Lung (tissue), 12 donors: ENCODE data around the gene ASPSCR1. TPM values are rescaled to one million over a fixed set of nuclear protein-coding genes. Genes with fewer than 3 reads are reported as not detected.

Experiments
- ATAC-seq: fragments of 200-7000 bp; cut with Tn5 transposase; one replicate; pipeline ENCODE4 v1.9.1; 2020; ENCODE audit warnings: moderate number of reproducible peaks; ENCODE audit not compliant: insufficient read depth, low FRiP score
- DNase-seq, 3 donors: peaks; one replicate each; pipeline ENCODE4 v3.0.0-alpha.2; 2013 to 2017
- H3K27ac ChIP-seq, 2 donors: one replicate each; pipeline ENCODE4 v1.5.1; 2013; ENCODE audit warnings: mild to moderate bottlenecking in 2 of 2, moderate library complexity in 2 of 2, control low read depth in 1 of 2, inconsistent platforms in 1 of 2, low read depth in 1 of 2, low read length in 1 of 2
- H3K27me3 ChIP-seq, 3 donors: one replicate each; pipeline ENCODE4 v1.5.1; 2013; ENCODE audit warnings: low read length in 2 of 3; ENCODE audit not compliant: control insufficient read depth in 3 of 3, insufficient read depth in 3 of 3
- H3K36me3 ChIP-seq, 4 donors: one replicate each; pipeline ENCODE4 v1.5.1; 2013; ENCODE audit warnings: low read length in 4 of 4, mild to moderate bottlenecking in 1 of 4, moderate library complexity in 1 of 4; ENCODE audit not compliant: control insufficient read depth in 4 of 4, insufficient read depth in 4 of 4
- H3K4me1 ChIP-seq, 5 donors: one replicate each; pipeline ENCODE4 v1.5.1; 2013; ENCODE audit warnings: low read length in 5 of 5, mild to moderate bottlenecking in 2 of 5, moderate library complexity in 1 of 5; ENCODE audit not compliant: control insufficient read depth in 5 of 5, insufficient read depth in 5 of 5
- H3K4me3 ChIP-seq: one replicate; pipeline ENCODE4 v1.5.1; 2013; ENCODE audit warnings: mild to moderate bottlenecking, control low read depth, moderate library complexity
- H3K9ac ChIP-seq, 2 donors: one replicate each; pipeline ENCODE4 v1.5.1; 2013; ENCODE audit warnings: low read length in 2 of 2, control low read depth in 1 of 2; ENCODE audit not compliant: insufficient read depth in 1 of 2
- H3K9me3 ChIP-seq, 4 donors: one replicate each; pipeline ENCODE4 v1.5.1; 2013; ENCODE audit warnings: low read length in 3 of 4, mild to moderate bottlenecking in 1 of 4, moderate library complexity in 1 of 4; ENCODE audit not compliant: control insufficient read depth in 4 of 4, insufficient read depth in 3 of 4
- WGBS, 2 donors: extraction: QIAGEN DNeasy Blood & Tissue Kit; methylation state at CpG; one replicate each; pipeline ENCODE4 v1.1.7; 2013; 5-methylcytosine and 5-hydroxymethylcytosine counted together
- polyA plus RNA-seq, 2 donors: library from polyadenylated mRNA; stranded (reverse); fragments of 200-250 nt; gene quantifications; one replicate each; pipeline ENCODE4 v1.2.1, GENCODE V29; 2013
- total RNA-seq, 2 donors: library from RNA; depleted of rRNA in 1 of 2; stranded (reverse); fragments of >200 nt in 1 of 2; gene quantifications; one replicate each; pipeline ENCODE4 v1.2.1, GENCODE V29; 2014 to 2021
- TF ChIP-seq, protein P1 (sequence below): IDR thresholded peaks from 2 replicates; pipeline ENCODE4 v1.5.1; 2012; ENCODE audit warnings: mild to moderate bottlenecking; ENCODE audit errors: control extremely low read depth, extremely low read depth
- donor health status: control.
- donor health status: control.
- donor health status: Bipolar disorder and iron deficiency.
- donor health status: healthy.
- donor health status: DM: yes; HTN: yes; CAD: no.

Gene ASPSCR1
- total and polyA plus RNA-seq, 4 donors = 22.9 to 68.6 (median 42.4) TPM

DNA sequence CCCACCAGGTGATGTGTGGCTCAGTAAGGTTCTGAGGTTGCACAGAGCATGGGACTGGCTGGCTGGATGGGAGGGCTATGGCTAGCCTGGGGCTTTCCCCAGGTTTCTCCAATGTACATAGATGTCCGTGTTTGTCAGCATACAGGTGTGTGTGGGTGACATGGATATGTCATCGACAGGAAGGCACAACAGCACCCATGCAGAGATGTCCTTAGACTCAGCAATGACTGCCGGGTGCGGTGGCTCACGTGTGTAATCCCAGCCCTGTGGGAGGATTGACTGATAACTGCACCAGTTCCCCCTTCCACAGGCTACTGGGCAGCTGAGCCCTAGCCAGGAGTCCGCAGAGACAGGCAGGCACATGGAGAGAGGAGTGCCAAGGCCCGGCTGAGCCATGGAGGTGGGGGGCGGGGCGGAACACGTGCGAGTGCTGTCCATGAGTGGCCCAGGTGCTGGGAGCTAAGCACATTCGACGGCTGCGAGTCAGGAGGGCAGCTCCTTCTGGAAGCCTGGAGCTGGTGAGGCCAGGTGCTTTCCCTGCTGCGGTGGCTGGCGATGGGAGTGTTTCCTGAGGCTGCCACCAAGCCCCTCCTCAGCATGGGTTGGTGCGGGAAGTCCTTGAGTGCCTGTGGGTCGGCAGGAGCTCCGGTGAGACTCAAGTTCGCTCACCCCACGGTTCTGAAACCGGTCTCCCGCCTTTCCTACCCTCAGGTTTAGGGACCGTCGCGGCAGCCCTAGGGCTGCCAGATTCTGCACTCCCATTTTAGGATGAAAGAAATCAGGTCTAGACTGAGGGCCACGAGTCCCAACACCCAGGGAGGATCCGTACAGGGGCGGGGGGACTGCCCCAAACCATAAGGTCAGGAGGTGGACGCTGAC lies 858 bp upstream of the ASPSCR1 start:
- Histone ChIP-seq H3K4me3 (peak overlapping the region; percentile 79), H3K4me1 (peaks cover 0 to 17% (median 3%) of the 10 kb centered on the region in 5 donors), H3K9ac (peak overlapping the region in 1 of 2 donors; percentile 55), H3K27ac (peak overlapping the region; percentile 95 to 99), H3K9me3 (no peaks in the 10 kb centered on the region), H3K27me3 (no peaks in the 10 kb centered on the region), H3K36me3 (no peaks in the 10 kb centered on the region)
- DNase-seq = no peak
- 24 to 25% methylated on average over 30 of the region's 30 CpGs for WGBS, 2 donors
- peak; percentile 5 for ATAC-seq
- TF ChIP-seq, protein P1, sequence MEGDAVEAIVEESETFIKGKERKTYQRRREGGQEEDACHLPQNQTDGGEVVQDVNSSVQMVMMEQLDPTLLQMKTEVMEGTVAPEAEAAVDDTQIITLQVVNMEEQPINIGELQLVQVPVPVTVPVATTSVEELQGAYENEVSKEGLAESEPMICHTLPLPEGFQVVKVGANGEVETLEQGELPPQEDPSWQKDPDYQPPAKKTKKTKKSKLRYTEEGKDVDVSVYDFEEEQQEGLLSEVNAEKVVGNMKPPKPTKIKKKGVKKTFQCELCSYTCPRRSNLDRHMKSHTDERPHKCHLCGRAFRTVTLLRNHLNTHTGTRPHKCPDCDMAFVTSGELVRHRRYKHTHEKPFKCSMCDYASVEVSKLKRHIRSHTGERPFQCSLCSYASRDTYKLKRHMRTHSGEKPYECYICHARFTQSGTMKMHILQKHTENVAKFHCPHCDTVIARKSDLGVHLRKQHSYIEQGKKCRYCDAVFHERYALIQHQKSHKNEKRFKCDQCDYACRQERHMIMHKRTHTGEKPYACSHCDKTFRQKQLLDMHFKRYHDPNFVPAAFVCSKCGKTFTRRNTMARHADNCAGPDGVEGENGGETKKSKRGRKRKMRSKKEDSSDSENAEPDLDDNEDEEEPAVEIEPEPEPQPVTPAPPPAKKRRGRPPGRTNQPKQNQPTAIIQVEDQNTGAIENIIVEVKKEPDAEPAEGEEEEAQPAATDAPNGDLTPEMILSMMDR = no peak

DNA sequence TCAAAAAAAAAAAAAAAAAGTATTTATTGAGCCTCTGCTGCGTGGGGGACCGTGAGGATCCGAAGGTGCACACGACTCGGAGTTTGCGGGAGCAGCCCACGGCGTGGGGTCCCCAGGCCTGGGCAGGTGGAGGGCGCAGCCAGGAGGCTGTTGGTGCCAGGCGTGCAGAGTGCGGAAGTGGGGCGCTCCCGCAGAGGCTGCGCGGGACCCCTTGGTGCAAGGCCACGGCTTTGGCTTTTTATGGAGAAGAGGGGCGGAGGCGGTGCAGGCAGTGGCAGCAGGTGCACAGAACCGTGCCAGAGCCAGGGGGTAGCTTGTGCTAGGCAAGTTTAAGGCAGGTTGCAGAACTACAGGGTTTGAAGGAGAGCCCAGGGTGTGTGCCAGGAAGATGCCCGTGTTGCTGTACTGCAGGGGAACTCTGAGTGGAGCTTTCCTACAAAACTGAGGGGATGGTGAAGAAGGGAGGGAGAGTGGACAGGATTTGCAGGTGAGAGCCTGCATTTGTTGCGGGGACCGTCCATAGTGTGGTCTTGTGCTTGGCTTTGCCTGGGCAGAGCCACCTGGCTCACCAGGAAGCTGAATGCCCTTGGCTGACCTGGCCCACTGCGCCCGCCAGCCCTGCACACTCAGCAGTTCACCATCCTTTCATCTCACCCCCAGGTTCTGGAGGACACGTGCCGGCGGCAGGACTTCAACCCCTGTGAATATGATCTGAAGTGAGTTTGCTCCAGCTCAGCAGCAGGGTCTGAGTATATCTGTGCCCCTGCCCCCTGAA lies 1.3 kb downstream of the ASPSCR1 start:
- Histone ChIP-seq H3K36me3 (peaks cover 0 to 6% (median 0%) of the 10 kb centered on the region in 4 donors), H3K9ac (no peak overlapping the region), H3K4me1 (peaks cover 0 to 17% (median 3%) of the 10 kb centered on the region in 5 donors), H3K27me3 (no peaks in the 10 kb centered on the region), H3K4me3 (no peak overlapping the region), H3K9me3 (no peaks in the 10 kb centered on the region), H3K27ac (peak overlapping the region in 1 of 2 donors; percentile 35)
- DNase-seq (no peak), ATAC-seq (no peak)
- TF ChIP-seq, protein P1 = no peak
- WGBS, 2 donors = 89 to 92% methylated on average over 27 of the region's 27 CpGs

DNA sequence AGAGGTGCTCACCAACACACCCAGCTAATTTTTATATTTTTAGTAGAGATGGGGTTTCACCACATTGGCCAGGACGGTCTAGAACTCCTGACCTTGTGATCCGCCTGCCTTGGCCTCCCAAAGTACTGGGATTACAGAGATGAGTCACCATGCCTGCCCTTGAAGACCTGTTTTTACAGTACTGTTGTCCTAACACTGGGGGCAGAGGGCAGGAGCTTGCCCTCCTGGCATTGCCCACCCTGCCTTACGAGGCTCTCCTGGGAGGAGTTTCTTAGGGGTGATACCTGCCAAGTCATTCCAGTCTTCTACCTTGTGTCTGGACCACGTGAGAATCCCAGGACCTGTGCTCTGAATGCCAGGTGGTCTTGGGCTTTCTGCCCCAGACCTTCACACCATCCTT lies 2.7 kb downstream of the ASPSCR1 start:
- Histone ChIP-seq H3K4me3 (no peak overlapping the region), H3K27ac (peak overlapping the region in 1 of 2 donors; percentile 80), H3K36me3 (peaks cover 0 to 17% (median 8%) of the 10 kb centered on the region in 4 donors), H3K27me3 (no peaks in the 10 kb centered on the region), H3K9me3 (peaks cover 0 to 2% (median 0%) of the 10 kb centered on the region in 4 donors), H3K9ac (no peak overlapping the region), H3K4me1 (peaks cover 0 to 17% (median 3%) of the 10 kb centered on the region in 5 donors)
- DNase-seq (no peak), ATAC-seq (no peak)
- TF ChIP-seq, protein P1 = no peak
- WGBS, 2 donors = 90 to 95% methylated on average over 4 of the region's 4 CpGs
